ENCODE data around the gene SLC4A11.
"Not testable (repeated sequence)": the region's sequence is repeated elsewhere in the genome, so short reads cannot be mapped to it uniquely, and the experiment has no call there.

Gene SLC4A11

GRCh38 chr20:3199976-3200755, 38.8 kb downstream of the SLC4A11 start:
- DNase-seq: no peak

GRCh38 chr20:3199206-3199605, 39.8 kb downstream of the SLC4A11 start:
- DNase-seq: no peak

- no peak for DNase-seq
Measured at GRCh38 chr20:3195590-3196237, 43.3 kb downstream of the SLC4A11 start.

- no peak for DNase-seq
Measured at GRCh38 chr20:3194617-3195280, 44.2 kb downstream of the SLC4A11 start.

GRCh38 chr20:3193806-3194616, 45.0 kb downstream of the SLC4A11 start:
- DNase-seq: no peak

- DNase-seq: no peak
Measured at GRCh38 chr20:3192226-3193015, 46.6 kb downstream of the SLC4A11 start.

GRCh38 chr20:3190681-3191111, 48.3 kb downstream of the SLC4A11 start:
- DNase-seq: no peak

GRCh38 chr20:3189561-3190131, 49.3 kb downstream of the SLC4A11 start:
- DNase-seq: no peak

- no peak for DNase-seq
Measured at GRCh38 chr20:3188823-3189413, 50.1 kb downstream of the SLC4A11 start.

GRCh38 chr20:3187861-3188260, 51.1 kb downstream of the SLC4A11 start:
- not testable (repeated sequence) for DNase-seq

GRCh38 chr20:3183896-3184612, 54.9 kb downstream of the SLC4A11 start:
- DNase-seq: no peak

- DNase-seq: not testable (repeated sequence)
Measured at GRCh38 chr20:3182429-3182828, 56.6 kb downstream of the SLC4A11 start.

GRCh38 chr20:3181270-3181669, 57.7 kb downstream of the SLC4A11 start:
- no peak for DNase-seq

- no peak for DNase-seq
Measured at GRCh38 chr20:3180319-3180718, 58.7 kb downstream of the SLC4A11 start.

- DNase-seq: no peak
Measured at GRCh38 chr20:3177746-3178485, 61.1 kb downstream of the SLC4A11 start.
